Right cardiac atrium (tissue), 5 donors: ENCODE data around the gene ARMC9. TPM values are rescaled to one million over a fixed set of nuclear protein-coding genes. Genes with fewer than 3 reads are reported as not detected.
A peak's percentile ranks its signal among the peaks of the same experiment; 100 is the strongest.

ENCODE experiments used
- ATAC-seq, 2 donors: fragments of 200-7000 bp; cut with Tn5 transposase; one replicate each; pipeline versions ENCODE4 v1.8.0 to v1.9.1; 2020; ENCODE audit warnings: moderate library complexity in 2 of 2, mild to moderate bottlenecking in 1 of 2
- DNase-seq, 3 donors: peaks; one replicate each; pipeline ENCODE4 v3.0.0-alpha.2; 2020
- H3K27ac ChIP-seq: one replicate; pipeline ENCODE4 v1.5.1; 2013; ENCODE audit warnings: mild to moderate bottlenecking, low read length, control low read depth, moderate library complexity
- H3K27me3 ChIP-seq: one replicate; pipeline ENCODE4 v1.6.1; 2013; ENCODE audit not compliant: control insufficient read depth, insufficient read depth
- H3K4me1 ChIP-seq: one replicate; pipeline ENCODE4 v1.6.1; 2013; ENCODE audit warnings: low read length; ENCODE audit not compliant: control insufficient read depth, insufficient read depth
- H3K4me3 ChIP-seq: one replicate; pipeline ENCODE4 v1.5.1; 2013; ENCODE audit warnings: low read length, control low read depth
- H3K9me3 ChIP-seq: one replicate; pipeline ENCODE4 v1.6.1; 2013; ENCODE audit warnings: low read length; ENCODE audit not compliant: control insufficient read depth
- WGBS: extraction: QIAGEN DNeasy Blood & Tissue Kit; methylation state at CpG from one replicate; pipeline ENCODE4 v1.1.7; 2013; 5-methylcytosine and 5-hydroxymethylcytosine counted together
- intact Hi-C, 4 donors: fragments of 100-400 bp; cut with DNase I; formaldehyde crosslinking; loops; one replicate each; pipeline versions ENCODE4 v1.11.0 to v1.14.0; 2022 to 2023
- polyA plus RNA-seq: library from polyadenylated mRNA; stranded (reverse); fragments of 200-250 nt; gene quantifications from one replicate; pipeline ENCODE4 v1.2.3, GENCODE V29; 2013
- total RNA-seq, 4 donors: library from RNA; stranded (reverse); fragmentation: NEBNext Ultra II Directional; extraction: Animal tissue kit (Norgen Biotek cat#: 25700); gene quantifications; one replicate each; pipeline ENCODE4 v1.2.1, GENCODE V29; 2021
- donor health status: healthy with polysubstance abuse.
- donor health status: DM: no; HTN: yes; CAD: no.
- donor health status: DM: no; HTN: no; CAD: no.
- donor health status: DM: no; HTN: yes; CAD: no; lungs with severe emphysema.
- donor health status: DM: yes; HTN: yes; CAD: no.

Gene ARMC9
- total and polyA plus RNA-seq, 5 donors: 1.3 to 6.8 (median 3.8) TPM

GRCh38 chr2:231334981-231335380 is 136.6 kb downstream of the ARMC9 start:
- intact Hi-C loops: no loop called here
- DNase-seq (no peak), ATAC-seq (no peak)
- no peaks in the 10 kb centered on the region for H3K9me3 ChIP-seq
- no peak overlapping the region for H3K4me3 ChIP-seq
- H3K4me1 ChIP-seq: no peaks in the 10 kb centered on the region
- 87% methylated on average over 5 of the region's 5 CpGs for WGBS
- no peak overlapping the region for H3K27ac ChIP-seq
- H3K27me3 ChIP-seq: no peaks in the 10 kb centered on the region

GRCh38 chr2:231335591-231335990 is 137.2 kb downstream of the ARMC9 start:
- Histone ChIP-seq H3K4me3 (no peak overlapping the region), H3K4me1 (no peaks in the 10 kb centered on the region), H3K27me3 (no peaks in the 10 kb centered on the region), H3K27ac (no peak overlapping the region), H3K9me3 (no peaks in the 10 kb centered on the region)
- intact Hi-C loops: no loop called here
- ATAC-seq (no peak), DNase-seq (no peak)
- 92% methylated on average over 13 of the region's 13 CpGs for WGBS

GRCh38 chr2:231336236-231336635 is 137.8 kb downstream of the ARMC9 start:
- DNase-seq (no peak), ATAC-seq (no peak)
- WGBS: 94% methylated on average over 11 of the region's 11 CpGs
- H3K27ac ChIP-seq: no peak overlapping the region
- no peak overlapping the region for H3K4me3 ChIP-seq
- no peaks in the 10 kb centered on the region for H3K4me1 ChIP-seq
- intact Hi-C loops: no loop called here
- H3K9me3 ChIP-seq: no peaks in the 10 kb centered on the region
- H3K27me3 ChIP-seq: no peaks in the 10 kb centered on the region

- no peak overlapping the region for H3K27ac ChIP-seq
- no peak for DNase-seq
Observed at GRCh38 chr2:231336700-231337099, 138.3 kb downstream of the ARMC9 start.

GRCh38 chr2:231337807-231338759 is 139.7 kb downstream of the ARMC9 start:
- DNase-seq (no peak), ATAC-seq (no peak)
- H3K27ac ChIP-seq: peak overlapping the region; percentile 32
- no peaks in the 10 kb centered on the region for H3K4me1 ChIP-seq
- intact Hi-C loops: no loop called here
- 74% methylated on average over 18 of the region's 18 CpGs for WGBS
- H3K4me3 ChIP-seq: no peak overlapping the region
- H3K27me3 ChIP-seq: no peaks in the 10 kb centered on the region
- no peaks in the 10 kb centered on the region for H3K9me3 ChIP-seq

More at GRCh38 chr2:231336700-231337099, 138.3 kb downstream of the ARMC9 start:
- WGBS: 86% methylated on average over 5 of the region's 5 CpGs
- intact Hi-C loops: no loop called here
- no peaks in the 10 kb centered on the region for H3K4me1 ChIP-seq
- ATAC-seq: no peak
- H3K4me3 ChIP-seq: no peak overlapping the region
- H3K9me3 ChIP-seq: no peaks in the 10 kb centered on the region
- no peaks in the 10 kb centered on the region for H3K27me3 ChIP-seq

GRCh38 chr2:231339316-231339715 is 140.9 kb downstream of the ARMC9 start:
- Histone ChIP-seq H3K27ac (no peak overlapping the region), H3K9me3 (no peaks in the 10 kb centered on the region), H3K4me1 (no peaks in the 10 kb centered on the region), H3K27me3 (no peaks in the 10 kb centered on the region), H3K4me3 (no peak overlapping the region)
- 95% methylated on average over 4 of the region's 4 CpGs for WGBS
- DNase-seq (no peak), ATAC-seq (no peak)
- intact Hi-C loops: no loop called here

GRCh38 chr2:231341100-231341499 is 142.7 kb downstream of the ARMC9 start:
- Histone ChIP-seq H3K9me3 (no peaks in the 10 kb centered on the region), H3K4me3 (no peak overlapping the region), H3K27me3 (no peaks in the 10 kb centered on the region), H3K27ac (no peak overlapping the region), H3K4me1 (no peaks in the 10 kb centered on the region)
- ATAC-seq: no peak
- DNase-seq: no peak
- intact Hi-C loops: no loop called here
- WGBS: 76% methylated on average over 2 of the region's 2 CpGs

GRCh38 chr2:231342061-231342711 is 143.8 kb downstream of the ARMC9 start:
- WGBS: 79% methylated on average over 14 of the region's 14 CpGs
- no peaks in the 10 kb centered on the region for H3K9me3 ChIP-seq
- no peaks in the 10 kb centered on the region for H3K4me1 ChIP-seq
- ATAC-seq (peak; percentile 67 to 70), DNase-seq (no peak)
- H3K27me3 ChIP-seq: no peaks in the 10 kb centered on the region
- H3K4me3 ChIP-seq: no peak overlapping the region
- intact Hi-C loops: no loop called here
- H3K27ac ChIP-seq: no peak overlapping the region

- H3K4me1 ChIP-seq: peaks cover 1% of the 10 kb centered on the region
- H3K27me3 ChIP-seq: no peaks in the 10 kb centered on the region
- DNase-seq (no peak), ATAC-seq (no peak)
- intact Hi-C loops: no loop called here
- no peaks in the 10 kb centered on the region for H3K9me3 ChIP-seq
- 89% methylated on average over 4 of the region's 4 CpGs for WGBS
- H3K27ac ChIP-seq: no peak overlapping the region
- H3K4me3 ChIP-seq: no peak overlapping the region
Observed at GRCh38 chr2:231343006-231343710, 144.7 kb downstream of the ARMC9 start.

- DNase-seq (no peak), ATAC-seq (no peak)
- peaks cover 1% of the 10 kb centered on the region for H3K4me1 ChIP-seq
- H3K4me3 ChIP-seq: no peak overlapping the region
- intact Hi-C loops: no loop called here
- no peak overlapping the region for H3K27ac ChIP-seq
- no peaks in the 10 kb centered on the region for H3K9me3 ChIP-seq
- H3K27me3 ChIP-seq: no peaks in the 10 kb centered on the region
- WGBS: 94% methylated on average over 3 of the region's 3 CpGs
Observed at GRCh38 chr2:231343988-231344387, 145.6 kb downstream of the ARMC9 start.

GRCh38 chr2:231344851-231345250 is 146.4 kb downstream of the ARMC9 start:
- ATAC-seq (no peak), DNase-seq (no peak)
- no peaks in the 10 kb centered on the region for H3K9me3 ChIP-seq
- no peaks in the 10 kb centered on the region for H3K27me3 ChIP-seq
- WGBS: 90% methylated on average over 8 of the region's 8 CpGs
- H3K4me1 ChIP-seq: peaks cover 1% of the 10 kb centered on the region
- H3K27ac ChIP-seq: no peak overlapping the region
- intact Hi-C loops: no loop called here
- no peak overlapping the region for H3K4me3 ChIP-seq
